GM10266 (cell line): ENCODE data around the gene EAF2.
A peak's percentile ranks its signal among the peaks of the same experiment; 100 is the strongest.

ENCODE experiments used
- DNase-seq: peaks from one replicate; pipeline ENCODE4 v3.0.0; 2012; ENCODE audit errors: extremely low spot score
- TF ChIP-seq, protein P1 (sequence below): IDR thresholded peaks from 2 replicates; pipeline ENCODE4 v1.5.1; 2012; ENCODE audit warnings: mild to moderate bottlenecking, low read depth; ENCODE audit not compliant: control insufficient read depth, insufficient read depth; ENCODE audit errors: missing control alignments

EAF2 gene

DNA sequence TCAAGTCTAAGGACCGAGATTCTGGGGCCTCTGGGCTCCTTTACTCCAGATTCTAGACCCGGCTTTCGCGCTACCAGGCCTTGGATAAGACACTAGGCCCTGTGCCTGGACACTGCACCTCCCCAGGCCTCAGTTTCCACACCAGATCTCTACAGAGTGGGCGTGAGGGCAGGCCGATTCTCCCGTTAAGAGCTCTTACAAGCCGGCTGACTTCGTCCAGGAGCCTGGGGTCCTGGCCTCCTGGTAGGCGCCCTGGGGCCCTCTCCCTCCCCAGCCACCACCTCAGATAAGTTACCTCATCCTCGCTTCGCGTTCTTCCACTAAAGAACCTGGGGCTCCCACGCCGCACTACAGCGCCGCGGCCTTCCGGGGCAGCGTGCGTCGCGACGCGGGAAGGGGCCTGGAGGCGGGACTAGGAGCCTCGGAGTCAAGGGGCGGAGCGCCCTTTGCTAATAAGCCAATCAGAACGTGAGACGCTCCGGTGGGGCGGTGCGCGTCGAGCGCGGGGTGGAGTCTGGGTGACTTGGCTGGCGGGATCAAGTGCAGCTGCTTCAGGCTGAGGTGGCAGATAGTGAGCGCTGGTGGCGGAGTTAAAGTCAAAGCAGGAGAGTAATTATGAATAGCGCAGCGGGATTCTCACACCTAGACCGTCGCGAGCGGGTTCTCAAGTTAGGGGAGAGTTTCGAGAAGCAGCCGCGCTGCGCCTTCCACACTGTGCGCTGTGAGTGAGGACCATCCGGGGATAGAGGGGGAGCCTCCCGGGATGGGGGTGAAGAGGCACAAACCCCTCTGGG, at the start of gene EAF2, which contains the start of gene IQCB1:
EAF2 (plus strand) TSS at position 539 of the 794 bp plus-strand sequence; CDS start at position 616, 77 bp downstream.
IQCB1 (minus strand) TSS at position 390 of the 794 bp plus-strand sequence. CDS start 6,100 bp downstream, outside the sequence.
- TF ChIP-seq, protein P1, sequence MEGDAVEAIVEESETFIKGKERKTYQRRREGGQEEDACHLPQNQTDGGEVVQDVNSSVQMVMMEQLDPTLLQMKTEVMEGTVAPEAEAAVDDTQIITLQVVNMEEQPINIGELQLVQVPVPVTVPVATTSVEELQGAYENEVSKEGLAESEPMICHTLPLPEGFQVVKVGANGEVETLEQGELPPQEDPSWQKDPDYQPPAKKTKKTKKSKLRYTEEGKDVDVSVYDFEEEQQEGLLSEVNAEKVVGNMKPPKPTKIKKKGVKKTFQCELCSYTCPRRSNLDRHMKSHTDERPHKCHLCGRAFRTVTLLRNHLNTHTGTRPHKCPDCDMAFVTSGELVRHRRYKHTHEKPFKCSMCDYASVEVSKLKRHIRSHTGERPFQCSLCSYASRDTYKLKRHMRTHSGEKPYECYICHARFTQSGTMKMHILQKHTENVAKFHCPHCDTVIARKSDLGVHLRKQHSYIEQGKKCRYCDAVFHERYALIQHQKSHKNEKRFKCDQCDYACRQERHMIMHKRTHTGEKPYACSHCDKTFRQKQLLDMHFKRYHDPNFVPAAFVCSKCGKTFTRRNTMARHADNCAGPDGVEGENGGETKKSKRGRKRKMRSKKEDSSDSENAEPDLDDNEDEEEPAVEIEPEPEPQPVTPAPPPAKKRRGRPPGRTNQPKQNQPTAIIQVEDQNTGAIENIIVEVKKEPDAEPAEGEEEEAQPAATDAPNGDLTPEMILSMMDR = peak; percentile 12
- peak; percentile 94 for DNase-seq

DNA sequence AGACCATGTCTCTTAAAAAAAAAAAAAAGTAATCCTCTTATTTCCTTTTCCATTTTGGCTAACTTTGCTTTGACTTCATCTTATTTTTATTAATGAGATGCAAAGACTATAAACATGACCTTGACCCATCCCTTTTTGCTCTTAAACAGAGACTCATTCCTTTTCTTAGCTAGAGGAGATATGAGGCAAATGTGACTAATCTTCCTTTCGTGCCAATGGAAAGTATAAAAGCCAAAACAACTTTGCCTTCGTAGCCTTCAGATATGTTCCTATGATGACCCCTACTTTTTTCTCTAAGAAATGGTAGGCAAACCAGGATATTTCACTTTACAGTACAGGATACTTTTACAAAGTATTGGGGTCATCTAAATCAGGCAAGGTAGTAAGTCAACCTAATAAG, 48.5 kb upstream of the EAF2 start:
- DNase-seq = no peak
- TF ChIP-seq, protein P1 = no peak

DNA sequence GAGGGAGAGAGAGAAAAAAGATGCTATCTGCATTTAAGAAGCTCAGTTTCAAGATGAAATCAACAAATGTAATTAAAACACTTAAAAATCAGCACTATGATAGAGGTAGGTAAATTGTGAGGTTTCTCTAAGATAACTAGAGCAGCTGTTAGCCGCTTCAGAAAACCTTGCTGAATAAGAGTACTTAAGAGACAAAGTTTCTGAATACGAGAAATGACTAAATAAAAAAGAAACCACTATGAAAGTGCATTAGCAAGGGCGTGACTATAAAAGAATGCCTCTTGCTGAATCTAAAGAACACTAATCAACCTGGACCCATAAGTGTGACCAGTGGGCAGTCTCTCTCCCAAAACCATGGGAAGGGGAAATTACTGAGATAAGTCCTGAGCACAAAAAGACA, 41.9 kb upstream of the EAF2 start:
- TF ChIP-seq, protein P1 = no peak
- peak; percentile 29 for DNase-seq

DNA sequence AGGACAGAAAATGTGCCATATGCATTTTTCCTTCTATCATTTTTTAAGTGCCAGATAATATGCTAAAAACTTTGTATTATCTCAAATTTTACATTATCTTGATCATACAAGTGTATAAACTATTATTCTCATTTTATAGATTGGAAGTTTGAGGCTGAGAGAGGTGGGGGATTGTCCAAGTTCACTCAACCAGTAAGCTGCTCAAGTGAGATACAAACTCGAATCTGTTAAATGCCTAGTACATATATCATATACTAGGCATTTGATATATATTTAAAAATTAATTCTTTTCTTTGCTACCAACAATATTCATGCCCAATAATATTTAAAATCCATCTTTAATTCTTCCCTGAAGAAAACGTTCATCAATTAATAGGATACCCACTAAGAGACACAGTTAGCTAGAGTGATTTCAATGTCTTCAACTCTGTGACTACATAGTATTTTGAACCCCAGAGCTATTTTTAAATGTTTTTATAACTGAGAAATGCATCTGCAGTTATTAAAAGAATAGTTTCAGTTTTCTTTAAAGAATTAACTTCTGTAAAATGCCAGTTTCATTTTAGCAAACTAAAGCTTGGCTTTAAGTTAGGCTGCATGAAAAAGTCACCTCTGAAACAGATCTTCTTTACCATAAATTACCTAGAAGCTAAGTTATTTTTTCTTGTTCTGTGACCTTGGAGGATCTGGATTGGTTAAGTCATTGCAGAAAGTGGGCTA, 40.6 kb upstream of the EAF2 start:
- TF ChIP-seq, protein P1 = no peak

DNA sequence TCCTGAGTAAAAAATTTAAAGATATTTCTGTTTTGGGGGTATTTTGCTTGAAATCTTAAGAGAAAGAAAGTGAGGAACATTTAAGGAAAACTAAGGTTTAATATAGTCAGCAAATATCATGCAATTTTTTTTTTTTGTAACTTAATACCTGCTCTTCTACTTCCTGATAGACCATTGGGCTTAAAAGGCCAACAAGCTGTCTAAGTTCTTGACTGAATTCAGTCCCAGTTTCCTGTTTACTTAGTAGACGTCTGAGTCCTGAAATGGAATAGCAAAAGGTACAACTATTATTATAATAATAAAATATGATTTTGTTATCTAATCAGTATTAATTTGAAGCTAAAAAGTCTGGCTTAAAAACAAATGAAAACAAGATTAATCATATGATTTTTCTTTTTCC, 38.0 kb upstream of the EAF2 start:
- TF ChIP-seq, protein P1 = no peak
- no peak for DNase-seq

More for the DNA sequence above, 40.6 kb upstream of the EAF2 start:
- DNase-seq = no peak

DNA sequence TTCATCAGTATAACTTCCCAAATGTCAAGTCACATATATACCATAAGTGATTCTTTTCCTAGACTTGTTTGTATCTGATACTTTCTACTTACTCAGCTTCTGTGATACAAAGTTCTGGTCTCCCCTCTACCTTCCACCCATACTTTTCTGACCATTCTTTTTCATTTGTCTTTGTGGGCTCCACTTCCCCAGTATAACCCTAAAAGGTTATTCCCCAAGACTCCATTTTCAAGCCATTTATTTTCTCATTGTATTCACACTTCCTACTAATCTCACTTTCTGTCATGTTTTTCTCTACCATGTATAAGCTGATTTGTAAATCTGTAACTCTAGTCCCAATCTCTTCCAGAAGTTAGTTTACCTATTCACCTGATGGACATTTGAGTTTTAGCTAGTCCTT, 34.1 kb upstream of the EAF2 start:
- no peak for DNase-seq

More for the DNA sequence above, 34.1 kb upstream of the EAF2 start:
- TF ChIP-seq, protein P1 = no peak
